WTC11 (cell line): ENCODE measurements around the gene SRGAP1. TPM values are rescaled to one million over a fixed set of nuclear protein-coding genes. Genes with fewer than 3 reads are reported as not detected.

Experiments
- ATAC-seq: fragments of 200-7000 bp; cut with Tn5 transposase; 2 replicates; pipeline ENCODE4 v1.10.0; 2021; ENCODE audit warnings: mild to moderate bottlenecking, moderate library complexity
- CTCF ChIA-PET: fragments of 300-600 bp; sonication (Branson Sonifier 250); formaldehyde crosslinking; loops from one replicate; lab custom pipeline; 2021; ENCODE audit warnings: antibody characterized with exemption; lab: Charles Lee
- POLR2A ChIA-PET: fragments of 350-600 bp; sonication (Branson Sonifier 250); formaldehyde crosslinking; loops from one replicate; lab custom pipeline; 2021; ENCODE audit warnings: antibody characterized with exemption; lab: Charles Lee
- DNase-seq: peaks from one replicate; pipeline ENCODE4 v3.0.0; 2021; ENCODE audit warnings: low spot score
- H3K27ac Mint-ChIP-seq: 2 replicates; pipeline ENCODE4 v1.8.0; 2021; ENCODE audit warnings: mixed read lengths
- H3K27me3 Mint-ChIP-seq: 2 replicates; pipeline ENCODE4 v1.8.0; 2021; ENCODE audit warnings: low read depth, mild to moderate bottlenecking, moderate library complexity, mixed read lengths
- H3K36me3 Mint-ChIP-seq: 2 replicates; pipeline ENCODE4 v1.8.0; 2021; ENCODE audit warnings: mixed read lengths
- H3K4me1 Mint-ChIP-seq: 2 replicates; pipeline ENCODE4 v1.8.0; 2022; ENCODE audit warnings: mixed read lengths
- H3K4me3 Mint-ChIP-seq: 2 replicates; pipeline ENCODE4 v1.8.0; 2021; ENCODE audit warnings: mild to moderate bottlenecking, moderate library complexity, mixed read lengths
- H3K9me3 Mint-ChIP-seq: 2 replicates; pipeline ENCODE4 v1.8.0; 2021; ENCODE audit warnings: mixed read lengths
- ESRRA ChIP-seq: sonication (generic); formaldehyde crosslinking; IDR thresholded peaks from 2 replicates; pipeline ENCODE4 v1.8.1; 2022; ENCODE audit warnings: mild to moderate bottlenecking, missing genetic modification reagents, borderline replicate concordance
- FOXK1 ChIP-seq: sonication (generic); formaldehyde crosslinking; IDR thresholded peaks from 2 replicates; pipeline ENCODE4 v1.8.0; 2022; ENCODE audit warnings: mild to moderate bottlenecking, moderate library complexity, missing genetic modification reagents
- GRHL2 ChIP-seq: fragments of 250-450 bp; sonication (Bioruptor Pico); IDR thresholded peaks from 2 replicates; pipeline ENCODE4 v1.8.0; 2022; ENCODE audit warnings: mild to moderate bottlenecking, moderate library complexity; ENCODE audit not compliant: insufficient replicate concordance, severe bottlenecking
- GTF2I ChIP-seq: fragments of 250-450 bp; sonication (Bioruptor Pico); conservative IDR thresholded peaks from 2 replicates; pipeline ENCODE4 v1.4.0; 2021; ENCODE audit warnings: mild to moderate bottlenecking
- HMGA2 ChIP-seq: fragments of 250-450 bp; sonication (Bioruptor Pico); IDR thresholded peaks from 2 replicates; pipeline ENCODE4 v1.4.0; 2021; ENCODE audit warnings: mild to moderate bottlenecking, moderate library complexity
- MYBL2 ChIP-seq: sonication (generic); formaldehyde crosslinking; IDR thresholded peaks from 2 replicates; pipeline ENCODE4 v1.8.1; 2023; ENCODE audit warnings: mild to moderate bottlenecking, moderate library complexity, missing genetic modification reagents
- NFYB ChIP-seq: sonication (generic); formaldehyde crosslinking; conservative IDR thresholded peaks from 2 replicates; pipeline ENCODE4 v1.8.0; 2022; ENCODE audit warnings: low read depth, missing genetic modification reagents
- OVOL2 ChIP-seq: fragments of 250-450 bp; sonication (Bioruptor Pico); IDR thresholded peaks from 2 replicates; pipeline ENCODE4 v1.9.0; 2021; ENCODE audit warnings: mild to moderate bottlenecking, borderline replicate concordance
- RORB ChIP-seq: fragments of 250-450 bp; sonication (Bioruptor Pico); IDR thresholded peaks from 2 replicates; pipeline ENCODE4 v1.9.0; 2021; ENCODE audit warnings: mild to moderate bottlenecking
- SMAD3 ChIP-seq: sonication (generic); formaldehyde crosslinking; IDR thresholded peaks from 2 replicates; pipeline ENCODE4 v1.8.0; 2022; ENCODE audit warnings: missing genetic modification reagents, mild to moderate bottlenecking, borderline replicate concordance
- SP1 ChIP-seq: sonication (generic); formaldehyde crosslinking; conservative IDR thresholded peaks from 2 replicates; pipeline ENCODE4 v1.8.1; 2022; ENCODE audit warnings: missing genetic modification reagents
- ZNF317 ChIP-seq: sonication (generic); formaldehyde crosslinking; IDR thresholded peaks from 2 replicates; pipeline ENCODE4 v1.8.1; 2023; ENCODE audit warnings: low read depth, mild to moderate bottlenecking, moderate library complexity, missing genetic modification reagents, borderline replicate concordance
- ZNF396 ChIP-seq: fragments of 250-450 bp; sonication (Bioruptor Pico); IDR thresholded peaks from 2 replicates; pipeline ENCODE4 v1.8.0; 2021; ENCODE audit warnings: mild to moderate bottlenecking, moderate library complexity, borderline replicate concordance
- total RNA-seq: library from RNA; stranded (reverse); gene quantifications from 3 replicates; pipeline ENCODE4 v1.2.3, GENCODE V29; 2021
- TF ChIP-seq, protein P1 (sequence below): sonication (generic); formaldehyde crosslinking; IDR thresholded peaks from 2 replicates; pipeline ENCODE4 v1.8.0; 2022; ENCODE audit warnings: mild to moderate bottlenecking, missing genetic modification reagents
- TF ChIP-seq, protein P2 (sequence below): sonication (generic); formaldehyde crosslinking; IDR thresholded peaks from 2 replicates; pipeline ENCODE4 v1.8.1; 2023; ENCODE audit warnings: mild to moderate bottlenecking, missing genetic modification reagents, moderate library complexity
- TF ChIP-seq, protein P3 (sequence below): fragments of 250-450 bp; sonication (Bioruptor Pico); IDR thresholded peaks from 2 replicates; pipeline ENCODE4 v1.8.0; 2021; ENCODE audit warnings: mild to moderate bottlenecking
- TF ChIP-seq, protein P4 (sequence below): sonication (generic); formaldehyde crosslinking; IDR thresholded peaks from 2 replicates; pipeline ENCODE4 v1.8.1; 2023; ENCODE audit warnings: mild to moderate bottlenecking, missing genetic modification reagents, borderline replicate concordance
- TF ChIP-seq, protein P5 (sequence below): fragments of 250-450 bp; sonication (Bioruptor Pico); IDR thresholded peaks from 2 replicates; pipeline ENCODE4 v2.1.2; 2022; ENCODE audit warnings: mild to moderate bottlenecking, moderate library complexity

Gene SRGAP1
- total RNA-seq, 1 experiment from 2014 or later: 10.3 TPM

DNA sequence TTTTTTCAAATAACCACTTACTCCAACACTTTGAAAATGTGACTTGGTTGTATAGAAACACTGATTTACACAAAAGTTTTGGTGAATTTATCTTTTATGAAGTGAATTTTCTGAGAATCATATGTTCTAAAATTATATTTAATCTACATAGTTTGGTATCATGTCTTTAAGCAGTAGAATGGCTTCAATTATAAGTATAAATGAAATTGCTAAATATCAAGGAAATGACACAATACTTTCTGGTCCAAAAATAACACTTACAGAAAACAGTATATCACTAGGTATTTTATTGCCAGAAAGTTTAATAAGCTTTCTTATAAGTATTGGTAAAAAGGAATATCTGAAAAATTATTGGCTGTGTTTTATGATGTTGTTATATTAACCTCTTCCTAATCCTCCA lies 90.9 kb downstream of the SRGAP1 start:
- no peak overlapping the region for H3K27ac Mint-ChIP-seq
- POLR2A ChIA-PET: no interaction called here
- TF ChIP-seq MYBL2 (CRISPR knock-in tag) (no peak), NFYB (no peak), ZNF317 (CRISPR knock-in tag) (no peak), RORB (CRISPR knock-in tag) (no peak), SP1 (CRISPR knock-in tag) (no peak), GTF2I (CRISPR knock-in tag) (no peak), OVOL2 (CRISPR knock-in tag) (no peak), SMAD3 (CRISPR knock-in tag) (no peak), ESRRA (no peak), FOXK1 (CRISPR knock-in tag) (no peak), ZNF396 (no peak), GRHL2 (CRISPR knock-in tag) (no peak), HMGA2 (CRISPR knock-in tag) (no peak)
- TF ChIP-seq, protein P1, sequence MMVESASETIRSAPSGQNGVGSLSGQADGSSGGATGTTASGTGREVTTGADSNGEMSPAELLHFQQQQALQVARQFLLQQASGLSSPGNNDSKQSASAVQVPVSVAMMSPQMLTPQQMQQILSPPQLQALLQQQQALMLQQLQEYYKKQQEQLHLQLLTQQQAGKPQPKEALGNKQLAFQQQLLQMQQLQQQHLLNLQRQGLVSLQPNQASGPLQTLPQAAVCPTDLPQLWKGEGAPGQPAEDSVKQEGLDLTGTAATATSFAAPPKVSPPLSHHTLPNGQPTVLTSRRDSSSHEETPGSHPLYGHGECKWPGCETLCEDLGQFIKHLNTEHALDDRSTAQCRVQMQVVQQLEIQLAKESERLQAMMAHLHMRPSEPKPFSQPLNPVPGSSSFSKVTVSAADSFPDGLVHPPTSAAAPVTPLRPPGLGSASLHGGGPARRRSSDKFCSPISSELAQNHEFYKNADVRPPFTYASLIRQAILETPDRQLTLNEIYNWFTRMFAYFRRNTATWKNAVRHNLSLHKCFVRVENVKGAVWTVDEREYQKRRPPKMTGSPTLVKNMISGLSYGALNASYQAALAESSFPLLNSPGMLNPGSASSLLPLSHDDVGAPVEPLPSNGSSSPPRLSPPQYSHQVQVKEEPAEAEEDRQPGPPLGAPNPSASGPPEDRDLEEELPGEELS (CRISPR knock-in tag): no peak
- TF ChIP-seq, protein P2, sequence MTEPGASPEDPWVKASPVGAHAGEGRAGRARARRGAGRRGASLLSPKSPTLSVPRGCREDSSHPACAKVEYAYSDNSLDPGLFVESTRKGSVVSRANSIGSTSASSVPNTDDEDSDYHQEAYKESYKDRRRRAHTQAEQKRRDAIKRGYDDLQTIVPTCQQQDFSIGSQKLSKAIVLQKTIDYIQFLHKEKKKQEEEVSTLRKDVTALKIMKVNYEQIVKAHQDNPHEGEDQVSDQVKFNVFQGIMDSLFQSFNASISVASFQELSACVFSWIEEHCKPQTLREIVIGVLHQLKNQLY (CRISPR knock-in tag): no peak
- TF ChIP-seq, protein P3, sequence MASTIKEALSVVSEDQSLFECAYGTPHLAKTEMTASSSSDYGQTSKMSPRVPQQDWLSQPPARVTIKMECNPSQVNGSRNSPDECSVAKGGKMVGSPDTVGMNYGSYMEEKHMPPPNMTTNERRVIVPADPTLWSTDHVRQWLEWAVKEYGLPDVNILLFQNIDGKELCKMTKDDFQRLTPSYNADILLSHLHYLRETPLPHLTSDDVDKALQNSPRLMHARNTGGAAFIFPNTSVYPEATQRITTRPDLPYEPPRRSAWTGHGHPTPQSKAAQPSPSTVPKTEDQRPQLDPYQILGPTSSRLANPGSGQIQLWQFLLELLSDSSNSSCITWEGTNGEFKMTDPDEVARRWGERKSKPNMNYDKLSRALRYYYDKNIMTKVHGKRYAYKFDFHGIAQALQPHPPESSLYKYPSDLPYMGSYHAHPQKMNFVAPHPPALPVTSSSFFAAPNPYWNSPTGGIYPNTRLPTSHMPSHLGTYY (CRISPR knock-in tag): no peak
- TF ChIP-seq, protein P4, sequence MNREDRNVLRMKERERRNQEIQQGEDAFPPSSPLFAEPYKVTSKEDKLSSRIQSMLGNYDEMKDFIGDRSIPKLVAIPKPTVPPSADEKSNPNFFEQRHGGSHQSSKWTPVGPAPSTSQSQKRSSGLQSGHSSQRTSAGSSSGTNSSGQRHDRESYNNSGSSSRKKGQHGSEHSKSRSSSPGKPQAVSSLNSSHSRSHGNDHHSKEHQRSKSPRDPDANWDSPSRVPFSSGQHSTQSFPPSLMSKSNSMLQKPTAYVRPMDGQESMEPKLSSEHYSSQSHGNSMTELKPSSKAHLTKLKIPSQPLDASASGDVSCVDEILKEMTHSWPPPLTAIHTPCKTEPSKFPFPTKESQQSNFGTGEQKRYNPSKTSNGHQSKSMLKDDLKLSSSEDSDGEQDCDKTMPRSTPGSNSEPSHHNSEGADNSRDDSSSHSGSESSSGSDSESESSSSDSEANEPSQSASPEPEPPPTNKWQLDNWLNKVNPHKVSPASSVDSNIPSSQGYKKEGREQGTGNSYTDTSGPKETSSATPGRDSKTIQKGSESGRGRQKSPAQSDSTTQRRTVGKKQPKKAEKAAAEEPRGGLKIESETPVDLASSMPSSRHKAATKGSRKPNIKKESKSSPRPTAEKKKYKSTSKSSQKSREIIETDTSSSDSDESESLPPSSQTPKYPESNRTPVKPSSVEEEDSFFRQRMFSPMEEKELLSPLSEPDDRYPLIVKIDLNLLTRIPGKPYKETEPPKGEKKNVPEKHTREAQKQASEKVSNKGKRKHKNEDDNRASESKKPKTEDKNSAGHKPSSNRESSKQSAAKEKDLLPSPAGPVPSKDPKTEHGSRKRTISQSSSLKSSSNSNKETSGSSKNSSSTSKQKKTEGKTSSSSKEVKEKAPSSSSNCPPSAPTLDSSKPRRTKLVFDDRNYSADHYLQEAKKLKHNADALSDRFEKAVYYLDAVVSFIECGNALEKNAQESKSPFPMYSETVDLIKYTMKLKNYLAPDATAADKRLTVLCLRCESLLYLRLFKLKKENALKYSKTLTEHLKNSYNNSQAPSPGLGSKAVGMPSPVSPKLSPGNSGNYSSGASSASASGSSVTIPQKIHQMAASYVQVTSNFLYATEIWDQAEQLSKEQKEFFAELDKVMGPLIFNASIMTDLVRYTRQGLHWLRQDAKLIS (CRISPR knock-in tag): no peak
- TF ChIP-seq, protein P5, sequence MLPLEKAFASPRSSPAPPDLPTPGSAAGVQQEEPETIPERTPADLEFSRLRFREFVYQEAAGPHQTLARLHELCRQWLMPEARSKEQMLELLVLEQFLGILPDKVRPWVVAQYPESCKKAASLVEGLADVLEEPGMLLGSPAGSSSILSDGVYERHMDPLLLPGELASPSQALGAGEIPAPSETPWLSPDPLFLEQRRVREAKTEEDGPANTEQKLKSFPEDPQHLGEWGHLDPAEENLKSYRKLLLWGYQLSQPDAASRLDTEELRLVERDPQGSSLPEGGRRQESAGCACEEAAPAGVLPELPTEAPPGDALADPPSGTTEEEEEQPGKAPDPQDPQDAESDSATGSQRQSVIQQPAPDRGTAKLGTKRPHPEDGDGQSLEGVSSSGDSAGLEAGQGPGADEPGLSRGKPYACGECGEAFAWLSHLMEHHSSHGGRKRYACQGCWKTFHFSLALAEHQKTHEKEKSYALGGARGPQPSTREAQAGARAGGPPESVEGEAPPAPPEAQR (CRISPR knock-in tag): no peak
- H3K4me1 Mint-ChIP-seq: peaks cover 39% of the 10 kb centered on the region
- no peaks in the 10 kb centered on the region for H3K36me3 Mint-ChIP-seq
- CTCF ChIA-PET: no interaction called here
- ATAC-seq (no peak), DNase-seq (no peak)
- H3K9me3 Mint-ChIP-seq: no peaks in the 10 kb centered on the region
- H3K4me3 Mint-ChIP-seq: no peak overlapping the region
- H3K27me3 Mint-ChIP-seq: no peaks in the 10 kb centered on the region; the same call in 1 of the 2 replicates
